ENCODE results near the gene GDI2. TPM values are rescaled to one million over a fixed set of nuclear protein-coding genes. Genes with fewer than 3 reads are reported as not detected.

The GDI2 gene
- total and polyA plus RNA-seq, 2 of the 13 experiments (the other 11 are each of a cell fraction or from before 2014, with no cell fraction given), result 153 to 477 TPM

- Histone ChIP-seq H4K20me1 (ENCODE audit: insufficient read depth, low read length) (no peaks in the 10 kb centered on the region), H3K4me2 (ENCODE audit: low read depth, low read length) (0 out of 2 replicates have a peak overlapping the region, but pooled peaks have one; percentile 3), H3K4me1 (ENCODE audit: insufficient read depth, low read length) (peaks cover 74% of the 10 kb centered on the region), H3K79me2 (ENCODE audit: insufficient read depth, low read length) (no peaks in the 10 kb centered on the region), H2AFZ (ENCODE audit: low read length) (no peak overlapping the region), H3K4me3 (replicated peaks in 1 of 3; ENCODE audit: insufficient read depth in 1 of 3, low read depth in 2 of 3, low read length in 3 of 3) (no peak overlapping the region), H3K36me3 (replicated peaks in 1 of 2; ENCODE audit: control insufficient read depth in 1 of 2, insufficient read depth in 2 of 2, low read length in 2 of 2) (no peaks in the 10 kb centered on the region), H3K9me3 (ENCODE audit: low read length) (no peaks in the 10 kb centered on the region), H3K27me3 (ENCODE audit: control insufficient read depth in 1 of 2, insufficient read depth in 2 of 2, low read length in 2 of 2) (peaks cover 2 to 11% of the 10 kb centered on the region in 2 experiments; a peak in 2 of 5 replicates), H3K27ac (ENCODE audit: extremely low read length, insufficient read depth, low read length) (no peak overlapping the region), H3K9ac (ENCODE audit: insufficient read depth, low read depth, low read length) (no peak overlapping the region)
- TF ChIP-seq ZNF549 (CRISPR knock-in tag; IDR thresholded peaks at IDR 0.05) (no peak), ZNF263 (CRISPR knock-in tag; IDR thresholded peaks at IDR 0.05) (no peak), ZKSCAN8 (CRISPR knock-in tag; IDR thresholded peaks at IDR 0.05; ENCODE audit: borderline replicate concordance) (no peak), ZIK1 (CRISPR knock-in tag; IDR thresholded peaks at IDR 0.05; ENCODE audit: borderline replicate concordance, low read depth) (no peak), PCBP1 (IDR thresholded peaks at IDR 0.05; ENCODE audit: borderline replicate concordance, low read depth, low read length) (no peak), ETS1 (CRISPR knock-in tag; IDR thresholded peaks at IDR 0.05) (no peak), PLSCR1 (CRISPR knock-in tag; IDR thresholded peaks at IDR 0.05; ENCODE audit: borderline replicate concordance) (no peak), BCL6 (CRISPR knock-in tag; IDR thresholded peaks at IDR 0.05) (no peak), CBX1 (IDR thresholded peaks at IDR 0.05; ENCODE audit: low read depth) (no peak), HBP1 (CRISPR knock-in tag; IDR thresholded peaks at IDR 0.05; ENCODE audit: low read depth) (no peak), LBX2 (CRISPR knock-in tag; IDR thresholded peaks at IDR 0.05; ENCODE audit: borderline replicate concordance) (no peak), NCOA5 (CRISPR knock-in tag; IDR thresholded peaks at IDR 0.05) (no peak), FOXK1 (CRISPR knock-in tag; IDR thresholded peaks at IDR 0.05; ENCODE audit: borderline replicate concordance, low read depth) (no peak), KAT8 (CRISPR knock-in tag; IDR thresholded peaks at IDR 0.05) (no peak)
- intact Hi-C loops (cut with micrococcal nuclease; ENCODE audit: unreplicated experiment), result no loop called here
- DNase-seq (ENCODE audit: low spot score) (no peak), ATAC-seq (no peak), FAIRE-seq (no peak)
- POLR2A ChIA-PET, result interaction anchor here (4.6 kb wide), 1 partner anchor 19 kb away, joined by 21 read pairs; the partner anchor contains the start of gene GDI2
- WGBS (ENCODE audit: low lambda C conversion rate), result 66% methylated on average over 12 of the region's 13 CpGs
- in situ Hi-C loops (cut with HindIII; ENCODE audit: extremely low pct_ligation_motif_present, low pct_unique_long_range_greater_than_20kb), result no loop called here
- CTCF ChIA-PET (ENCODE audit: low intra/inter-chr PET ratio, low total read pairs), result no interaction called here
- BruUV-seq (replicated peaks), result no TSS peak
Measured at GRCh38 chr10:5832946-5833345, 19.7 kb upstream of the GDI2 start.
